ENCODE measurements around the gene SEC23B.
"Not testable (repeated sequence)": the region's sequence is repeated elsewhere in the genome, so short reads cannot be mapped to it uniquely, and the experiment has no call there.

SEC23B gene

DNA sequence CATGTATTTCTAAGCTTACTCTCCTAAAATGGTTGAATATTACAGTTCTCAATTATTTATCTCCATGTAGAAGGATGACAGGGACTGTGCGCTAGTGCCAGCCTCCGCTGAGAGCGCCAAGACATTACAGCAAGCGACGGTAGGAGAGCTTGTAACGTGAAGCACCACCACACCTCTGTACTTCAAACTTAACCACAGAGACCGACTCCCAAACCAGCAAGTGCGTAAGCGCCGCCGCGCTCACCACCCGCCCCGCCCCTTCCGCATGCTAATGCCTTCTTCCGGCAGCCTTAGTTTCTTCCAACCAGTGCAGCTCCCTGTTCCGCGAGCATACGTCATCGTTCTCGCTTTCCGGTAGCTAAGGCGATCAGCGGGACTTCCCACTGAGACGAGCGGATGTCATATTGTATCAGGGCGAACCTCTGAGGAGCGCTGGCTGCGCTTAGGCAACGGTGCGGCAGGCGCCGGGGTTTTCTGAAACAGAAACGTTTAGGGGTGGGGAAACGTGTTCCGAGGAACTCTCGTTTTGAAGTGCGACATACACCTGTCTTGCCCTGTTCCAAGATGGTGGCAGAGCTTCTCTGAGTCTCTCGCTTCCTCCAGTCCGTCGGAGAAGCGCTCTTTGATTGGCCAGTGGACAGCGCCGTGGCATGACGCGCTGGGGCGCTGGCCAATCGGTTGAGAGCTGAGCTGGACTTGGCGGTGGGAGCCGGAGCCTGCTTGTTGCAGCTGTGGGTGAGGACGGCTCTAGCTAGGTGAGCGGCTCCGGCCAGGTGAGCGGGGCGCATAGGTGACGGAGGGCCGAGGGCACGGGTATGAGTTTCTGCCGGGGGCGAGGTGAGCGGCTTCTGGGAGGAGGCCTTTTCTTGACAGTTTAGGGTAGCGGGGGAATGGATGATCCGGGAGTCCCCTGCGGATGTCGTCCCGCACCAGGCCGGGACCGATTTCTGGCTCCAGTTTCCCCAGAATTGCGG lies at the start of gene SEC23B:
Gene SEC23B, plus strand, starts transcription at position 723 of the 974 bp plus-strand sequence. CDS start 2,896 bp downstream, outside the sequence.
- DNase-seq (ENCODE audit: low read depth): peak; percentile 96

DNA sequence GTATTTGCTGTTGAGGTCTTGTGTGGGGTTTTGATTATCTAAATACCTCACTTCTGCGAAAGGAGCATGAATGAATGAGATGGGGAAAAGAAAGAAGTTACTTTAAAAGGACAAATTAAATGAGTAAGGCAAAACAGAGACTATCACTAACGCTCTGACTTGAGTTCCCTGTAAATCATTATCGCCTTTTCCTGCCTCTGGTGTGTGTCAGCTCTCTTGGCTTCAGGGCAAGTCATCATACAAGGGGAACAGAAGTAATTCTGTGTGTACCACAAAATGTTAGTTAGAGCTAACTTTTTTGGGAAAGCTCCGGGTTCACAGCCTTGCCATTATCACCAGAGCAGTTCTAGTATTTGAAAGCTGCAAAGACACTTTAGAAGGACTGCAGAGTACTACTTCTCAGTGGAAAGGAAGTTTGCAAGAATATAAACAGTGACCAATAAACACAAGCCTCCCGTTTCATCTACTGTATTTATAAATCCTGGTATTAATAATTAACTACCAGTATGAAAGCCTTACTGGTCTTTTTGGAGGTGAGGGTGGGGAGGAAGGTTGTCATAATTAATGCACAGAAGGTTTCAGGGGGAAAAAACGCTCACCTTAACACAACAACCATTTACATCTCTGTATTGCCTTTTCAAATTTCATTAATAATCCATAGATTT lies 42.1 kb upstream of the SEC23B start:
- DNase-seq (ENCODE audit: low read depth): no peak

DNA sequence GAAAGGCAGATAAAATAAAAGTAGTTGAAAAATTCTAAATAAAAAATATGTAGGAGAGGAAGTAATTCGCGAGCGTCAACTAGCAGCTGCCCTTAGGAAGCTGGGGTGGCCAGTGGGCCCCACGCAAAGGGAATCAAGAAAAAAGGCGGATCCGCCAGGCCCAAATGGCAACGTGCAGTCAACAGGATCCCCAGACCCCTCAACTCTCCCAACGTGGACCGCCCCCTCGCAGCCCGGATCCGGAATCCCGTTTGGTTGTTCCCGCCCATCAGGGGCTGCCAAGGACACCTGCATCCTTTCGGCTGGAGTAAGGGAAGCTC lies 41.2 kb upstream of the SEC23B start:
- DNase-seq (ENCODE audit: low read depth): no peak

DNA sequence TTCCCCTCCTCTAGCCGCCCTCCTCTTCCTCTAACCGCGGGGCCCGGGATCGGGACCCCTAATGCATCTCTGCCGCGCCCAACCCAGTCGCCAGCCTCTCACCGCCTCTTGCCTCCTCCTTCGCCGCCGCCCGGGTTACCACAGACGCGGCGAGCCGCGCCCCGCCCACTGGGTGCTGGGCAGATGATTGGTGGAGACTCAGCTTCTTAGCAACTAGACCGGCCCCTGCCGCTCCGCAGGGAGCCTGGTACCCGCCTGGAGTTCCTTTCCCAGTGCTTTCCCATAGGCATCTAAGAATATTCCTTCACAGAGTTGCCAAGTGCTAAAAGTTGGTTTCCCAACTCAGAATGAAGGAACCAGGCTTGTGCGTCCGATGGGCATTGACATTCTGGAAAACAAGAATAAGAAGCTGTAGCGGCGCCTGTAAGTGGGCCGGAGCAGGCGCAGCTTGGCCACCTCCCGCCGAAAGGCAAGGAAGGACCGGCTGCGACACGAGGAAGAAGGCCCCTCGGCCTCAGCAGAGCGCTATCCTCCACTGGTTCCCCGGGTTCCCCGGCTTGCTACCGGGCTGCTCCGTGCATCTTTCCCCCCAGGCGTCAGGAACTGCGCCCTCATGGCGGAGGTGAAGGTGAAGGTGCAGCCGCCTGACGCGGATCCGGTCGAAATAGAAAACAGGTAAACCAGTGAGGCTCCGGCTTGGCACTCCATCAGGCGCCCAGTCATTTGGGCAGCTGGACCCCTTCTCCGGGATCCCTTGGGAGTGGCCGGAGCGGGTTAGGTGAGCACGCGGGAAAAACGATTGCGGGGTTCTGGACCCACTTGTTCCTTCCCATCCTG lies 40.6 kb upstream of the SEC23B start, which contains the start of the genes DZANK1 and POLR3F:
Gene DZANK1, minus strand, starts transcription at position 137 of the 837 bp plus-strand sequence. CDS start 1,672 bp downstream, outside the sequence.
Gene POLR3F, plus strand, starts transcription at position 497 of the 837 bp plus-strand sequence. Its CDS starts 117 bp downstream, at position 614.
- DNase-seq (ENCODE audit: low read depth): peak; percentile 95

DNA sequence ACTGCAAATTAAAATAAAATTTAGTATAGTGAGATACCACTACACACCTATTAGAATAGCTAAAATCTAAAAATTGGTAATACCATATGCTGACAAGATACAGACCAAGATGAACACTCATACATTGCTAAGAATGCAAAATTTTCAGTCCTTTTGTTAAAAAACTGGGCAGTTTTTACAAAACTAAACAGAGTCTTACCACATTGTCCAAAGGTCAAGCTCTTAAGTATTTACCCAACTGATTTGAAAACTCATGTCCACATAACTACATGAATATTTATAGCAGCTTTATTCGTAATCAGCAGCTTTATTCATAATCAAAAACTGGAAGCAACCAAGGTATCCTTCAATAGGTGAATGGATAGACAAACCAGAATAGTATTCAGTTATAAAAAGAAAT lies 30.5 kb upstream of the SEC23B start:
- DNase-seq (ENCODE audit: low read depth): no peak

DNA sequence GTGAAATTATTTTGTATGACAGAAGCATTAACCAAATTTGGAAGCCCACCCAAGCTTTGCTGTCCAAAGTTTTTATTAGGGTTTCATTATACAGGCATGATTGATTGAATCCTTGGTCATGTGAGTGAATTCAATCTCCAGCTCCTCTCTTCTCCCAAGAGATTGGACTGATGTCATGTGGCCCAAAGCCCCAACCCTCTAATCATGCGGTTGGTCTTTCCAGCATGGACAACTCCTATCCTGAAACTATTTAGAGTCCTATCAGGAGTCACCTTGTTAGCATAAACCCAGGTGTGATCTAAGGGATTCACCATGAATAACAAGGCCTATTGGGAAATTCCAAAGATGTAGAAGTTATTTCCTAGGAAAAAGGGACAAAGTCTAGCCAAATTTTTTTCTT lies 29.9 kb upstream of the SEC23B start:
- no peak for DNase-seq (ENCODE audit: low read depth)

DNA sequence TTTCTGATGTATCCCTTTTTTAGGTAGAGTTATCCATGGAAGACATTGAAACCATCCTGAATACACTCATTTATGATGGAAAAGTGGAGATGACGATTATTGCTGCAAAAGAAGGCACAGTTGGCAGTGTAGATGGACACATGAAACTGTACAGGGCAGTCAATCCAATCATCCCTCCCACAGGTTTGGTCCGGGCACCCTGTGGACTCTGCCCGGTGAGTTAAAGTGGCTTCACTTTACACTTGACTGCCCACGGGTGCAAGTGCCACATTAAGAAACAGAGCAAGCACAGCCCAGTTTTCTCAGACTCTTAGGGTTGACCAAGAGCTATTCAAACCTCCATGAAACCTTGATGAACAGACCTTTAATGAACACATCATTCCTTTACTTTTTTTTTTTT lies 26.1 kb upstream of the SEC23B start:
- no peak for DNase-seq (ENCODE audit: low read depth)

DNA sequence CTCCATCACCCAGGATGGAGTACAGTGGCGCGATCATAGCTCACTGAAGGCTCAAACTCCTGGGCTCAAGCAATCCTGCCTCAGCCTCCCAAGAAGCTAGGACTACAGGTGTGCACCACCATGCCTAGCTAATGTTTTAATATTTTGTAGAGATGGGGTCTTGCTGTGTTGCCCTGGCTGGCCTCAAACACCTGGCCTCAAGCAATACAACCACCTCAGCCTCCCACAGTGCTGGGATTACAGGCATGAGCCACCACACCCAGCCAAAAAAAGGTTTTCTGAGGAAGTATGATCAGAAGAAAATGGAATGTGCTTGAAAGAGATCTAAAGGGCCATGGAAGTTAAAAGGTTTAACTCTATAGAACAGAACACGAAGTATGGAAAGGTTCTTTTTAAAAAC lies 19.4 kb upstream of the SEC23B start:
- no peak for DNase-seq (ENCODE audit: low read depth)

DNA sequence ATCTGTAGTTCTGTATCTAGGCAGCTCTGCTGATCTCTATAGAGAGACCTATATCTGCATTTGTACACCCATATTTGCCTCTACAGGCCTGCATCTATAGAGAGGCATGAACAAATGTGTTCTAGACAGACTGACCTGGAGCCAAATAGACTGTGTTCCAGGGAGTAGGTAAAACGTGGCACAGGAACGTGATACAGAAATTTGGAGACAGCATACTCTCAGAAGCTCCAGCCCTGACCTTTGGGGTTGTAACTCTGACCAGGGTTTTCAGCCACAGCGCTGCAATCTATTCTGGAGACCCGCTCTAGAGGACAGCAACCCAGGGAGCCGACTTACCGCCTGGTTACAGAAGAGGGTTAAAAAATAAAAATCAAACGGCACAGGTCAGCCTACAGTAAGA lies 11.7 kb upstream of the SEC23B start:
- no peak for DNase-seq (ENCODE audit: low read depth)

DNA sequence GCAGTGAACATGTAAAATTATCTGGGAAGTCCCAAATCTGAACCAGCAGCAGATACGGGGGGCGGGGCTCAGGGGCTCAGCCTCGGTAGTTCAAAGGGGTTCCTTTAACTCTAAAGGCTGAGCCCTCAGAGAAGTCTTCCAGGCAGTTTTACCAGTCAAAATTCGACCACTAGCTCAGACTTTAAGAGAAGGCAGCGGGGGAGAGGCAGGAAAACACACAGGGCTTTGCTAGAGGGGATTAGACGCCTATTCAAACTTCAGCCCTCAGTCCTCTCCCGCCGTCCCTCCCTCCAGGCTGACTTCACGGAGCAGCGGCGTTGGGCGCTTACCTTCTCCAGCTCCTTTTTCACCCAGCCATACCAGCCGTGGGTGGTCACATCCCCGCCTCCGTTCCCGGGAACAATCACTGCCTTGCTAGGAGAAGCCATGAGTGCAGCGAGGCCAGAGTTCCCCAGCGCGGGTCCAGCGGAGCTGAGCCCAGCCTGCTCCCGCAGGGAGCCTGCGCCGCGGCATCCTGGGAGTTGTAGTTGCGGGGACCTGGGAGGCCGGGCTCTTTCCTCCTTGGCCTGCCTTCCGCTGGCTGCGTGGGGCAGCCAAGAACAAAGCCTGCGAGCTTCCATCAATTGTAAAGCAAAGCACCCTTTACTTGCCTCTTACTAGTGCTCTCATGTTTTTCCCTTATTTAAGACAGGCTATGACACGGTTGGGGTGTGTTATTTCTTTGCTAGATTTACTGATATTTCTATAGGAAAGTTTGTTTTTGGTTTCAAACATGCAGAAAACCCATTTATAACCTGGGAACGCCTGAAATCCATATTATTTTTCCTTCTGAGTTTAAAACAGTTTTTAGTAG lies 10.8 kb upstream of the SEC23B start, which contains the start of gene RBBP9:
Gene RBBP9, minus strand, starts transcription at position 486 of the 853 bp plus-strand sequence. Its CDS starts 58 bp downstream, at position 428.
- DNase-seq (ENCODE audit: low read depth): peak; percentile 76

DNA sequence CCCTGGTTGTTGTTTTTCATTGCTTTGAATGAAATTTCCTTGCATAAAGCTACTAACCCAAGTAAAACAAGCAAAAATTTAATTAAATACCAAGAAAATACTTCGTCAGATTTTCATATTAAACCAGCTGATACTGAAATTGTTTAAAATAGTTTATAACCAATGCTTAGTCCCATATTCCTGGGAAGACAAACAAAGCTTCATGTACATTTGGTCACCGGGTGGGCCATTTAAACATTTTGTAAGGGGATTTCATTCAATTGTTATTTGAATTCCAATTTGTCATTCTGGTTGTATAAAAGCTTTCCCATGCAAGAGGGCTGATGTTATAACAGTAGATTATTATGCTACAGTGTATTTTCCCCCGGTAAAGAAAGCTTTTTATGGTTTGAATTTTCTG lies 10.1 kb upstream of the SEC23B start:
- DNase-seq (ENCODE audit: low read depth): no peak

DNA sequence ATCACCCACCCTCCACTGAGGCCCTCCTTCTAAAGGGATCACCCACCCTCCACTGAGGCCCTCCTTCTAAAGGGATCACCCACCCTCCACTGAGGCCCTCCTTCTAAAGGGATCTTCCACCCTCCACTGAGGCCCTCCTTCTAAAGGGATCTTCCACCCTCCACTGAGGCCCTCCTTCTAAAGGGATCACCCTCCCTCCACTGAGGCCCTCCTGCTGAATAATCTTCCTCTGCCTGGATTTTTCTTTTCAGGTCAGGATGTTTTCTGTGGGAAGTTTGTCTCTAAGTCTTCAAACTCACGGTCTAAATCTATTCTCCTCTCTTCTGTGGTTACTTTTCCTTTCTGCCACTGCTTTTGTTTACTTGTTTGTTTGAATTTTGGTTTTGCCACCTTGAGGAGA lies 6.1 kb upstream of the SEC23B start:
- DNase-seq (ENCODE audit: low read depth): not testable (repeated sequence)

DNA sequence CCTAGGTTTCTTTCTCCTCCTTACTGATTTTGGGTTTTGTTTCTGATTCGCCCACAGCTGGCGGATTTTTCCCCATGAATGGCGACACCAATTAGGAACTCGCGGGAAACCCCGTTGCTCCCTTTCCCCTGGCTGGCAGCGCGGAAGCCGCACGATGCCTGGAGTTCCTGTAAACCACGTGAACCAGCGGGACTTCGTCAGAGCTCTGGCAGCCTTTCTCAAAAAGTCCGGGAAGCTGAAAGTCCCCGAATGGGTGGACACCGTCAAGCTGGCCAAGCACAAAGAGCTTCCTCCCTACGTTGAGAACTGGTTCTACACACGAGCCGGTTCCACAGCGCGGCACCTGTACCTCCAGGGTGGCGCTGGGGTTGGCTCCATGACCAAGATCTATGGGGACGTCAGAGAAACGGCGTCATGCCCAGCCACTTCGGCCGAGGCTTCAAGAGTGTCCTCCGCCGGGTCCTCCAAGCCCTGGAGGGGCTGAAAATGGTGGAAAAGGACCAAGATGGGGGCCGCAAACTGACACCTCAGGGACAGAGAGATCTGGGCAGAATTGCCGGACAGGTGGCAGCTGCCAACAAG lies 3.2 kb upstream of the SEC23B start:
- DNase-seq (ENCODE audit: low read depth): peak; percentile 41

DNA sequence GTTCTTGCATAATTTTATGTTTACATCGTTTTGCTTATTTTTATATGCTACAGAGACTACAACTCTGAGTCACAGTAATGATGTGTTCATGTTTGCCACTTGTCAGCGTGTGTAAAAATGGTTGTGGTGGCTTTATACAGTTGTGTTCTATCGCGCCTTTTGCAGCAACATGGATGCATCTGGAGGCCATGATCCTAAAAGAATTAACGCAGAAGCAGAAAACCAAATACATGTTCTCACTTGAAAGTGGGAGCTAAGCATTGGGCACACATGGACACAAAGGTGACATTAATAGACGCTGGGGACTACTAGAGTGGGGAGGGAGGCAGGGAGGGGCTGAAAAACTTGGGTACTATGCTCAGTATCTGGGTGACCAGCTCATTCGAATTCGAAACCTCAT lies 996 bp upstream of the SEC23B start:
- DNase-seq (ENCODE audit: low read depth): no peak

DNA sequence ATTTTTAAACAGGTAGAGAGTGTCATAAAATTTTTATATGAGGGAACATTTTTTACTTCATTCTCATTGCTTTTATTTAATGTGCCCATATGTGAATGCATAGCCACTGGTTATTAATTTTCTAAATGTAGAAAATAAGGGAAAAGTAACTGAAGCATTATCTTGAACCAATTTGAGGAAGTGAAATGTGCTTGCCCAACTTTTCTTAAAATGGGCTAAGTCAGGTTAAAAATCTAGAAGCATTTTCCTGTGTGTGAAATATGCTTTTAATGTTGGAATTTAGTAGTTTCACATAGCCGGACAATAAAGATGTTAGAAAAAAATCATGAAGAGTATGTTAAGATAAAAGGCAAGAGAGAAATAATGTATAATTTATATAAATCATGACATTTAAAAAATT lies 3.8 kb downstream of the SEC23B start:
- no peak for DNase-seq (ENCODE audit: low read depth)

DNA sequence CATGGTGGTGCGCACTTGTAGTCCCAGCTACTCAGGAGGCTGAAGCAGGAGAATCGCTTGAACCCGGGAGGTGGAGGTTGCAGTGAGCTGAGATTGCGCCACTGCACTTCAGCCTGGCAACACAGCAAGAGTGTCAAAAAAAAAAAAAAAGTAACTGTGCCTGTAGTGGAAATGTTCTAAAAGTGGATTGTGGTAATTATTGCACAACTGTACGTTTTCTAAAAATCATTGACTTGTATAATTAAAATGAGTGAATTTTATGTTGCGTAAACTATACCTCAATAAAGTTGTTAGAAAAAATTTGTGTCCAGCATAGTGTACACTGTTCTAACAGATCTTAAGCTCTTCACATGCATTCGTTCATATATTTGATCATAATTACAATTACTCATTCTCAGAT lies 5.5 kb downstream of the SEC23B start:
- no peak for DNase-seq (ENCODE audit: low read depth)

DNA sequence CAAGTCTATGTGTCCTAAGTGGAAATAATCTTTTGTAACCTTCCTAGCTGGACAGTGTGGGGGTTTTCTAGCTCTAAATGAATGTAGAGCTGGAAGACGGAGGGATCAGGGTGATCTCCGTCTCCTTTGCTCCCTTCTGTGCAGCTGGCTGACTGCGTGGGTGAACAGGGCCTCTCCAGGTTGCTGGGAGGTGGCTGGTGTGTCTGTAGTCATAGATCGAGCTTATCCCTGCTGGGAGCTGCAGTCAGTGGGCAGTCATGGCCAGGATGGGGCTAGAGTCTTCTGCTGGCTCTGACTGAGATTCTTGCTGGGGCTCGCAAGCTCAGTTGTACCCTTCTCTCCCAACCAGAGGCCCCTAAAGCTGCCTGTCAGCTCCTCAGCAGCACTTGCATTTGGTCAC lies 6.4 kb downstream of the SEC23B start:
- DNase-seq (ENCODE audit: low read depth): no peak

DNA sequence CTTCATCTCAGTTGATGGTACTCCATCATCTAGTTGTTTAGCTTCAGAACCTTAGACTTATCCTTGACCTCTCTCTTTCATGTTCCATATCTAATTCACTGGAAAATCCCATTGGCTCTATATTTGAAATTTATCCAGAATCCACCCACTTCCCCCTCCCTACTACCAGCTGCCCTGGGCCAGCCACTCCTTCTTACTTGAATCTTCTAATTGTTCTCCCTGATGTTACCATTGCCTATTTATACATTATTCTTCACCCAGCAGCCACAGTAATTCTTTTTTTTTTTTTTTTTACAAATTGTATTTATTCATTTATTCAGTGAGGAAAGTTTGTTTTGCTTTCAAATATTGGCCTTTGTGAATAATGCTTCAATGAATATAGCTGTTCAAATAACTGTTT lies 8.2 kb downstream of the SEC23B start:
- no peak for DNase-seq (ENCODE audit: low read depth)

DNA sequence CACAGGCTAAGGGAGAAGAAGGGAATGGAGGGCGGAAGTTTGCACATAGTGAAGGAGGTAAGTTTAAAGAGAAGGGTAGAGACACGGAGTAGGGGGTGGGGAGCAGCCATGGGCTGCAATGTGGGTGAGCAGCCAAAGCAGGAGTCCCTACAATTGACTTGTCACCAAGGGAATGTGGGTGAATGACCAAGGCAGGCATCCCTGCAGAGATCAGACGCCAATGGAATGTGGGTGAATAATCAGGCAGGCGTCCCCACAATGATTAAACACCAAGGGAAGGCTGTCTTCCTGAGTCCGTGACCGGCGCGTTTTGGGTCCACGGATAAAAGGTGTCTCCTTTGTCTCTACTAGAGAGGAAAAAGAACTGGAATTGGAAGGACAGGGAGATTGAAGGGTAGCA lies 14.3 kb downstream of the SEC23B start:
- not testable (repeated sequence) for DNase-seq (ENCODE audit: low read depth)

DNA sequence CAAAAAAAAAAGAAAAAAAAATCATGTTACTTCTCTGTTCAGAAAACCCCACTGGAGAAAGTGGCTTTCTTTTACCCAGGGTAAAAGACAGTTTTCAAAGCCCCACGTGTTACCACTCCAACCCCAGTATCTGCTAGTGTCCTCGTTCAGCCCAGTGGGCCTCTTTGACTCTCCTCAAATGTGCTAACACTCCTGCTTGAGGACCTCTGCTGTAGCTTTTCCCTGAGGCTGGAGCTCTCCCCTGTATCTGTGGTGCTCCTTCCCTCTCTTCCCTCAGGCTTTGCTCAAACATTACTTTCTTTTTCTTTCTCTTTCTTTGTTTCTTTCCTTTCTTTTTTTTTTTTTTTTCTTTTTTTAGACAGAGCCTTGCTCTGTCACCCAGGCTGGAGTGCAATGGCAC lies 15.3 kb downstream of the SEC23B start:
- no peak for DNase-seq (ENCODE audit: low read depth)

DNA sequence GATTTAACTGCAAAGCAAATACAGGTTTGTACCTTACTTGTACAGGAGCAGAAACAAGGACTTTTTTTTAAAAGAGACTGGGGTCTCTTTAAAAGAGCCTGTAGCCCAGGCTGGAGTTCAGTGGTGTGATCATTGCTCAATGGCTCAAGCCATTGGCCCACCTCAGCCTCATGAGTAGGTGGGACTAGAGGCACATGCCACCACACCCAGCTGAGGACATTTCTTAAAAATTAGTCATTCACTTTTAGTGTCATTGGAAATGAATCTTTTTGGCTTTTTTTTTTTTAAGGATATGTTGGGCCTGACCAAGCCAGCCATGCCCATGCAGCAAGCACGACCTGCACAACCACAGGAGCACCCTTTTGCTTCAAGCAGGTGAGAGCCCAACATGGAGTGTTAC lies 16.9 kb downstream of the SEC23B start:
- DNase-seq (ENCODE audit: low read depth): peak; percentile 39

All from fibroblast of gingiva (primary cell).